Nephron progenitor cell (in vitro differentiated cells): Measurements from ENCODE around the gene PHF2.

Experiments
- DNase-seq: peaks from one replicate; pipeline ENCODE4 v3.0.0; 2021
- H3K27ac Mint-ChIP-seq: 2 replicates; pipeline ENCODE4 v1.8.0; 2021; ENCODE audit warnings: mild to moderate bottlenecking, moderate library complexity, mixed read lengths
- H3K27me3 Mint-ChIP-seq: 2 replicates; pipeline ENCODE4 v1.8.0; 2021; ENCODE audit warnings: mild to moderate bottlenecking, low read depth, mixed read lengths; ENCODE audit not compliant: poor library complexity
- H3K36me3 Mint-ChIP-seq: 2 replicates; pipeline ENCODE4 v1.8.0; 2021; ENCODE audit warnings: low read depth, mixed read lengths
- H3K4me1 Mint-ChIP-seq: 2 replicates; pipeline ENCODE4 v1.8.0; 2021; ENCODE audit warnings: mixed read lengths
- H3K4me3 Mint-ChIP-seq: 2 replicates; pipeline ENCODE4 v1.8.0; 2021; ENCODE audit warnings: mild to moderate bottlenecking, moderate library complexity, mixed read lengths
- H3K9me3 Mint-ChIP-seq: 2 replicates; pipeline ENCODE4 v1.8.0; 2021; ENCODE audit warnings: mild to moderate bottlenecking, moderate library complexity, mixed read lengths
- TF ChIP-seq, protein P1 (sequence below): fragments of 200-600 bp; sonication (generic); IDR thresholded peaks from 2 replicates; pipeline ENCODE4 v1.5.0; 2021; ENCODE audit warnings: antibody characterized with exemption

The PHF2 gene

DNA sequence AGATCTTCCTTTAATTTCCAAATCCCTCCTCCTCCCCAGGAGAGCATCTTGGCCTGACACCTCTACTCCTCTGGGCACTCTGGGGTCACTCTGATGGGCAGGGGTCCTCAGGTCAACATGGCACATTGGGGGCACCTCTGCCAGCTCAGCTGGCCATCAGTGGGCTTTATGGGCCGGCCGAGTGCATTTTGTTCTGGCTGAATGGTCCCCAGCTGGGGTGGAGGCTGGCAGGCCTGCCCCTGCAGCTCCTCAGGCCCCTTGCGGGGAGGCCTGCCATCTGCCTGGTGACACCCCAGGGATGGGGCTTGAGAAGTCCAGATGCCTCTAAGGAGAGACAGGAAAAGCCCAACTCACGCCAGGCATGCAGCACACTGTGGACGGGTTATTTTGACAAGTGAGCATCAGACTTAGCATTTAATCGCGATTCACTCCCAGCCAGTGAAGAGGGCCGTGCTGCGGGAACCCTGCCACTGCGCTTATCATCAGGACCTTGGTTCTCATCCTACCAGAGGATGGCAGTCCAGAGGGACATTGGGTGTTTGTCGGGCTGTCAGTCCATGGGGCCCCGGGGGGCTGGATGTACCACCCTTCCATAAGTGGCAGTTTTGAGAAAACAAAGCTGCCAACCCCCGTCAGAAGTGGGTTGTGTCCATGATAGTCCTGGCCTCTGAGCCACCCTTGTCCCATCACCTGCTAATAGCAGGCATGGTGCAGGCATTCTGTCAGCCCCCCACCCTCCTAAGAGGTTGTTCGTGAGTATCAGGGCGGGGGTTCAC is 21.7 kb downstream of the PHF2 start:
- TF ChIP-seq, protein P1, sequence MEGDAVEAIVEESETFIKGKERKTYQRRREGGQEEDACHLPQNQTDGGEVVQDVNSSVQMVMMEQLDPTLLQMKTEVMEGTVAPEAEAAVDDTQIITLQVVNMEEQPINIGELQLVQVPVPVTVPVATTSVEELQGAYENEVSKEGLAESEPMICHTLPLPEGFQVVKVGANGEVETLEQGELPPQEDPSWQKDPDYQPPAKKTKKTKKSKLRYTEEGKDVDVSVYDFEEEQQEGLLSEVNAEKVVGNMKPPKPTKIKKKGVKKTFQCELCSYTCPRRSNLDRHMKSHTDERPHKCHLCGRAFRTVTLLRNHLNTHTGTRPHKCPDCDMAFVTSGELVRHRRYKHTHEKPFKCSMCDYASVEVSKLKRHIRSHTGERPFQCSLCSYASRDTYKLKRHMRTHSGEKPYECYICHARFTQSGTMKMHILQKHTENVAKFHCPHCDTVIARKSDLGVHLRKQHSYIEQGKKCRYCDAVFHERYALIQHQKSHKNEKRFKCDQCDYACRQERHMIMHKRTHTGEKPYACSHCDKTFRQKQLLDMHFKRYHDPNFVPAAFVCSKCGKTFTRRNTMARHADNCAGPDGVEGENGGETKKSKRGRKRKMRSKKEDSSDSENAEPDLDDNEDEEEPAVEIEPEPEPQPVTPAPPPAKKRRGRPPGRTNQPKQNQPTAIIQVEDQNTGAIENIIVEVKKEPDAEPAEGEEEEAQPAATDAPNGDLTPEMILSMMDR: no peak
- no peaks in the 10 kb centered on the region for H3K9me3 Mint-ChIP-seq
- no peak overlapping the region for H3K4me3 Mint-ChIP-seq
- H3K4me1 Mint-ChIP-seq: peaks cover 62% of the 10 kb centered on the region
- DNase-seq: no peak
- peaks cover 3% of the 10 kb centered on the region for H3K27me3 Mint-ChIP-seq
- no peak overlapping the region for H3K27ac Mint-ChIP-seq
- peaks cover 9% of the 10 kb centered on the region for H3K36me3 Mint-ChIP-seq

DNA sequence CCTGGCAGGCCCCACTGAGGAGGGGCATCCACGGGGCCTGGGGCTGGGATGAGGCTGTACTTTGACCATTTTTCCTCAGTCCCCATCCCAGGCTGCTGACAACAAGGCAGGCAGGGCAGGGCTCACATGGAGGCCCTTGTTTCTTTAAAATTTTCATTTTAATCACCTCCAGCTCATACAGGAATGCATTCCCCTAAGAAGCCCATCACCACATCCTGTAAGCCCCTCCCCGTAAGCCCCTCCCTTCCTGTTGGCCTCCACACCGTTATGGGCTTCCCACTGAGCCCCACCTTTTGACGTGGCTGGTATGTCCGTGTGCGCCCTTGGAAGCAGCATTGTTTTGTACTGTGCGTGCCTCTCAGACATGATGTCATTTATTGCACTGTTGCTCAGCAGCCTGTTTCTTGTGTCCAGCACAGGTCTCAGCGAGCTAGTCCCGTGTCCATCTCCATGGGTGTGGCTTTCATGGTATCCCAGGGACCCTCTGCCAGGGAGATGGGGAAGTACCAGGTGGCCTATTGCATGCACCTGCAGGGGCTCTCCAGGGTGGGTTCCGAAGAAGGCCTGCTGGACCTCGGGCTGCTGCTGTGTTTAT is 22.4 kb downstream of the PHF2 start:
- H3K4me3 Mint-ChIP-seq: no peak overlapping the region
- H3K9me3 Mint-ChIP-seq: peaks cover under 1% of the 10 kb centered on the region
- peak overlapping the region; percentile 66 for H3K27ac Mint-ChIP-seq

DNA sequence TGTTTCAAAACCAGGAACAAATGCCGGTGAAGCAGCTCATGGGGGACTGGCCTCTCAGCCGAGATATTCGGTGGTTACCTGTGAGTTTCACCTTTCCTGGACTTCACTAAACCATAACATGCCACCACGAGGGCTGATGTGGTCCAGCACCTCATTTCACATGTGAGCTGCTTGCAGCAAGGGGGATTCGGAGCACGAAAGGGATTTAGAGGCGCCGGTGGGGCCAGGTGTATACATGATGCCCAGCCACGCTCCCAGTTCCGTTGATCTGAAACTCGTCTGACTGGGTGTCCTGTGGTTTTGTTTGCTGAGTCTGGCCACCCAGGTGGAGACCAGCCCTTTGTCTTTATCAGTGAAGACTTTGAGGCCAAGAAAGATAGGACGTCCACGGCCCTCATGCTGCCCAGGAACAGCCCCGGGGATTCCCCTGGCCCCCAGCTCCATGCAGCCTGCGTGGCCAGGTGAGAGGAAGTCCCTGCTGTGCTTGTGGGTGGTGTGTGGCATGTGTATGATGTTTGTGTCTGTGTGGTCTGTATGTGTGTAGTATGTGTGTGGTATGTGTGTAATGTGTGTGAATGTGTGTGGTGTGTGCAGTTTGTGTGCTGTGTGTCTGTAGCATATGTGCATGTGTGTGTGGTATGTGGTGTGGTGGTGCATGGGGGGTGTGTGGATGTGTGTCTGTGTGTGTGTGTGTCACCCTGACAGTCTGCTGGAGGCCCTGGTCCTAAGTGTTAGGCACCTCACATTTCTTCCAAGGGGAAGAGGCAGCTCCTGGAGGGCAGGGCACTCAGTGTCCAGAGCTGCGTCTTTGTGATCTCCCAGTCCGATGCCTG is 23.4 kb downstream of the PHF2 start:
- H3K36me3 Mint-ChIP-seq: peaks cover 20% of the 10 kb centered on the region
- TF ChIP-seq, protein P1: no peak
- H3K27ac Mint-ChIP-seq: no peak overlapping the region
- no peaks in the 10 kb centered on the region for H3K27me3 Mint-ChIP-seq
- no peak for DNase-seq
- H3K9me3 Mint-ChIP-seq: peaks cover 7% of the 10 kb centered on the region
- peaks cover 50% of the 10 kb centered on the region for H3K4me1 Mint-ChIP-seq
- H3K4me3 Mint-ChIP-seq: no peak overlapping the region

More for the DNA sequence above, 22.4 kb downstream of the PHF2 start:
- Mint-ChIP-seq H3K27me3 (peaks cover 3% of the 10 kb centered on the region), H3K36me3 (peaks cover 13% of the 10 kb centered on the region), H3K4me1 (peaks cover 58% of the 10 kb centered on the region)
- no peak for DNase-seq
- TF ChIP-seq, protein P1: no peak

DNA sequence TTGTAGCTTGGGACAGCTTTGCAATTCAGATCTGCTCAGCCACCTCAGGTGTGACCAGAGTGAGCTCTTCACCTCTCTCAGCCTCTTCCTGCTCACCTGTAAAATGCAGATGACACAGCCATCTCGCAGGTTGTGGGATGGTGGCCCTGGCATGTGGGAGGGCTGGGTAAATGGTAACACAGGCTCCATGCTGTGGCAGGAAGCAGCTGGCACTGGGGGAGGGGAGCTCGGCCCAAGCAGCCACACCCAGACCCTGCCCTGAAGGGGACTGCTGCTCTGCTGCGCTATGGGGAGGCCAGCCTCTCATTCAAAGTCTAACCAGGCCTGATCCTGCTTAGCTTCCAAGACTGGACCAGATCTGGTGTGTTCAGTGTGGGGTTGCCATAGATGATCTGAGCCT is 24.1 kb downstream of the PHF2 start:
- DNase-seq: no peak
- Mint-ChIP-seq H3K27ac (no peak overlapping the region), H3K36me3 (peaks cover 27% of the 10 kb centered on the region), H3K4me1 (peaks cover 50% of the 10 kb centered on the region), H3K9me3 (peaks cover 15% of the 10 kb centered on the region), H3K27me3 (no peaks in the 10 kb centered on the region), H3K4me3 (no peak overlapping the region)
- TF ChIP-seq, protein P1: no peak

DNA sequence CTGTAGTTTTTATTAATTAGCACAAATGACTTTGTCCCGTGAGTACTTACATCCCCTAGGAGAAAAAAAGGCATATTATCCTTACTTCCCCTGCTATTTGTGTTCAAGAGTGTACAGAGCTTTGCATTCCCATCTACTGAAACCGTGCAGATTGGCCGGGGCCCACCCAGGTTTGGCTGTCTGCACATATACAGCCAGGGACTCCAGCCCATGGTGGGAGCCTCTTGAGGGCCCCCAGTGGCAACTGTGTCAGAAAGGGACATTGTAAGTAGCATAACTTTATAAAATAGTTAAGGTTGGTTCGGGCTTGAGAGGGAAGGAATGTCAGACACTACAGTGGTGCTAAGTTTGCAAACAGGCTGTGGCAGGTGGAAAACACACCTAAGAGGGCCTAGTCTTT is 24.7 kb downstream of the PHF2 start:
- peaks cover 48% of the 10 kb centered on the region for H3K4me1 Mint-ChIP-seq

More for the DNA sequence above, 24.7 kb downstream of the PHF2 start:
- H3K36me3 Mint-ChIP-seq: peaks cover 28% of the 10 kb centered on the region
- no peak for DNase-seq
- TF ChIP-seq, protein P1: no peak
- H3K27me3 Mint-ChIP-seq: no peaks in the 10 kb centered on the region
- H3K4me3 Mint-ChIP-seq: no peak overlapping the region
- H3K9me3 Mint-ChIP-seq: peaks cover 18% of the 10 kb centered on the region
- no peak overlapping the region for H3K27ac Mint-ChIP-seq
